HG03457 (cell line): ENCODE results near the gene CBFA2T3.
"Not testable (repeated sequence)": the region's sequence is repeated elsewhere in the genome, so short reads cannot be mapped to it uniquely, and the experiment has no call there.

Experiments
- ATAC-seq: cut with Tn5 transposase; IDR thresholded peaks from one replicate; pipeline ENCODE4 v1.9.1; 2021; ENCODE audit warnings: moderate number of reproducible peaks; ENCODE audit not compliant: unreplicated experiment

The CBFA2T3 gene

DNA sequence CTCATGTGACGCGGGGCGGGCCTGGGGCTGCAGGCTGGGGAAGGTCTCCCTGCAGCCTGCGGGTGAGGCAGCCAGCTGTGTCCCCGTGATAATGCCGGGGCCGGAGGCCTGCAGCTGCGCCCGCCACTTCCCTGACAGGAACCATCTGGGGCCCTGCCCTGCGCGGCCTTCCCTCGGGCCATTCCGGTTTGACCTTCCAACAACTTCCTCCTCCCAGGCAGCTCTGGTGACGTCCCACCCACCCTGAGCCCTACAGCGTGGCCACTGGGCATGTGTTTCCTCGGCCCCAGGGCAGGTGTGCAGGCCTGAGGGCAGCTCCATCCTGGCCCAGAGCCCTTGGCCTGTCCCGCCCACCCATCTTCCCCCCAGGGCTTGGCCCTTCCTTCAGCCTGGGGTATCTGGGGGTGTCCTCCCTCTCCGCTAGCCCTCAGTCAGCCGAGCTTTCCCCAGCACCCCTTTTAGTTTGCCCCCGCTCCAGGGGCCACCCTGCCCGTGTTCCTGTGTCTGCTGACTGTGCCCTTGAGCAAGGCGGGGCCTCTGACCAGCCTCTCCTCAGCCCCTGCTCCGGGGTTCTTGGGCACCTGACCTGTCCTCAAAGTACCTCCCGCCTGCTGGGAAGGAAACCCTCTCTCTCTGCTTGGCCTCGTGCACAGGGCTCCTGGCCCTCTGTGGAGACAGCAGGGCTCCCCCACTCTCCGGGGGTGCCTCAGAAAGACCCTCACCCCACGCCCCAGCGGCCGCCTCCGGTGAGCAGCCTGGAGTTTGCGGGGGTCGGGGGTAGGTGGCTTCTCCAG is at the start of gene CBFA2T3:
CBFA2T3 (minus strand) TSS at position 190 of the 794 bp plus-strand sequence. CDS start 400 bp downstream, outside the sequence.
- ATAC-seq: no peak

- ATAC-seq: peak; percentile 63
Observed at GRCh38 chr16:89026121-89026612, 49.2 kb upstream of the CBFA2T3 start.

DNA sequence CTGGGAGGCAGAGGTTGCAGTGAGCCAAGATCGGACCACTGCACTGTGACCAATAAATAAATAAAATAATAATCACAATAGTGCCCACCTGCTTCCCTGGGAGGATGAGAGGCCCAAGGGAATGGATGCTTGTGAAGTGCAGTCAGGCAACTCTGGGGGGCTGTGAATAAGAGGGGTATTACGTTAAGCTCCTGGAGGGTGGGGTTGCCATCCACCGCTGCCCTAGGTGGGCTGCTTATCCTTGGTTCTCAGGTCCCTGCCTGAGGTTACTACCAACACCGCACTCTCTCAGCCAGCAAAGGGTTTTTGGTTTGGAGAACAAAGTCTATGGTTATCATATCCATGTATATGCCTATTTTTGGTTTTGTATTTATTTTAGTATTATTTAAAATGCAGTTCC is 48.6 kb upstream of the CBFA2T3 start:
- ATAC-seq: no peak

DNA sequence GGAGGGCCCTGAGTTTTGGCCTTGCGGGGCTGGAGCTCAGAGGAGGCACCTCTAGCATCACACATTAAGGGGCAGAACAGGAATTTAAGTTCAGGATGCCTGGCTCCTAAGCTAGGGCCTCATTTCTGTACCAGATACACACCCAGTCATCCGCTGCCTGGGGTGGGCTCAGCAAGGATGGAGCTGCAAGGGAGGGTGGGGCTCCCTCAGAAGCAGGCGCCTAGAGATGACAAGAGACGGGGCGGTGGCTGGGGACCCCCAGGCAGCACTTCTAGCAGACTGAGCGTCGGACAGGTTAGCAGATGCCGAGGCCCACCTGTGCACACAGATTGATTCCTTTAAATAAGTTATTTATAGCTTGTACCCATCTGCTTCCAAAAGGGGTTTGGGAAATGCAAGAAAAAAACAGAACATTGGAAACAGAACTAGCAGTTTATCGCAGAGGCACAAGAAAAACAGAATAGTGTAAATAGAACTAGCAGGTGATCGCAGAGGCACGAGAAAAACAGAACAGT is 47.6 kb upstream of the CBFA2T3 start:
- no peak for ATAC-seq

GRCh38 chr16:89023621-89024511 is 46.9 kb upstream of the CBFA2T3 start:
- ATAC-seq: no peak

- no peak for ATAC-seq
Observed at GRCh38 chr16:89023151-89023551, 46.1 kb upstream of the CBFA2T3 start.

DNA sequence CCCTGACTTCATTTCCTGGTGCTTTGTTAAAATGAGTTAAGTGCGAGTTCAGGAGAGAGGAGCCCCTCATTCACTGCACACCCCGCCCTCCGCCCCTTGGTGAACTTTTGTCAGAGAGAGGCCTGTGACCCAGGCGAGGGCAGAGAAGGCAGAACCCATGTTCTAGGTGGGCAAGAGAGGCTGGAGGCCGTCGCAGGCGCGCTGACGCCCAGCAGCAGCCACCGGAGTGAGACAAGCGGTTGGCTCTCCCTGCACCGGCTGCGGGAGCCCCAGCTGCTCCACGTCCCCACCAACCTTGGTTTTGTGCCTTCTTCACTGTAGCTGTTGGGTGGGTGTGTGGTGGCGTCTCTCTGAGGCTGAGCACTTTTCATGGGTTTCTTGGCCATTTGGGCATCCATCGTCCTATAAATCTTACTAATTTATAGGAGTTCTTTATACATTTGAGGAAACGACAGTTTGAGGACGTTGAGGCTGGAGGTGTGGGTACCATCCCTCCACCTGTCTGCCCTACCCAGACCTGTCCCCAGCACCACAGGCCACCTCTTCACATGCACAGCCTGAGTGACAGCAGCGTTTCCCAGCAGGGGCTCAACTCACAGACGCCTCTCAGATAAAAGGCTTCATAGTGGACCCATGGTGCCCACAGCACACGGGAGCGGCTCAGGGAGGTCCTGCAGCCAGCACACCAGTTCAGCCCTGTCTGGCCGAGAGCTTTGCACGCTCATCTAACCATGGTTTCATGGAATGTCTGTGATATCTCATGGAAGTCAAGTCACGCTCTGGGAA is 45.2 kb upstream of the CBFA2T3 start:
- ATAC-seq: no peak

- ATAC-seq: no peak
Observed at GRCh38 chr16:89020925-89021595, 44.1 kb upstream of the CBFA2T3 start.

- ATAC-seq: no peak
Observed at GRCh38 chr16:89020068-89020924, 43.3 kb upstream of the CBFA2T3 start.

DNA sequence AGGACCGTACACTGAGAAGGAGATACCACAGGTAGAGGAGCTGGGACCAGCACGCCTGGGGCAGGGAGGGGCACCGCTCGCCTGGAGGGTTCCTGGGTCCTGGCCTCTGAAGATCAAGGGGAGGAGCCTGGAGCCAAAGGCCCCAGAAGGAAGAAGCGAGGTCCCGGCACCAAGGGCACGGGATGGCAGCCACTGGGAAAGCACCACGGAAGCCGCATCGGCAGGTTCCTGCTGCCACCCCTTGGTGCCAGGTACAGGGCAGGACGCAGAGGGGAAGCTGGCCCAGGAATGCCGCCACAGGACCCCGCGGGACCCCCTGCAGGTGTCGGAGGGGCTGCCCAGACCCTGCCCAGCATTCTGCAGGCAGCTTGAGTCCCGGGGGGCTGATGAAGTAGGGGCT is 42.5 kb upstream of the CBFA2T3 start:
- no peak for ATAC-seq

GRCh38 chr16:89018282-89019158 is 41.5 kb upstream of the CBFA2T3 start:
- ATAC-seq: no peak

GRCh38 chr16:89017543-89018281 is 40.7 kb upstream of the CBFA2T3 start:
- ATAC-seq: no peak

DNA sequence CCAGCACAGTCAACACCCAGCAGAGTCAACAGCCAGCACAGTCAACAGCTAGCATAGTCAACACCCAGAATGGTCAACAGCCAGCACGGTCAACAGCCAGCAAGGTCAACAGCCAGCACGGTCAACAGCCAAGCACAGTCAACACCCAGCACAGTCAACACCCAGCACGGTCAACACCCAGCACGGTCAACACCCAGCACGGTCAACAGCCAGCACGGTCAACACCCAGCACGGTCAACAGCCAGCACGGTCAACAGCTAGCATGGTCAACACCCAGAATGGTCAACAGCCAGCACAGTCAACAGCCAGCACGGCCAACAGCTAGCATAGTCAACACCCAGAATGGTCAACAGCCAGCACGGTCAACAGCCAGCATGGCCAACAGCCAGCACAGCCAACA is 39.6 kb upstream of the CBFA2T3 start:
- not testable (repeated sequence) for ATAC-seq

DNA sequence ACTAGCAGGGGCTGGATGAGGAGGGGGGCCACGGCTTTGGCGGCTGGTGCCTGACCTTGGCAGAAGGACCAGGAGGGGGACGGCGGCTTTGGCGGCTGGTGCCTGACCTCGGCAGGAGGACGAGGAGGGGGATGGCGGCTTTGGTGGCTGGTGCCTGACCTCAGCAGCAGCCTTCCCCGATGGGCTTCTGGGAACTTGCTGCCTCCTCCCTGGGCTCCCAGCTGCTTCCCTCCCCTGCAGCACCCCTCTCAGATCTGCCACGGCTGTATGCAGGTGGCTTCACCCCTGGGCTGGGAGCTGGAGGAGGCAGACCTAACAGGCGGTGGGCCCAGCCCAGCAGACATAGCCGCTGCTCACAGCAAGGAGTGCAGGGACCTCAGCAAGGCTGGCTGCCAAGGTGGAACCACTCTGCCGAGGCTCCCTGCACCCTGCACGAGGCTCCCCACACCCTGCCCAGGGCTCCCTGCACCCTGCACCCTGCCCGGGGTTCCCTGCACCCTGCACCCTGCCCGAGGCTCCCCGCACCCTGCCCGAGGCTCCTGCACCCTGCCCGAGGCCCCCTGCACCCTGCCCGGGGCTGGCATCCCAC is 38.4 kb upstream of the CBFA2T3 start:
- no peak for ATAC-seq

GRCh38 chr16:89014403-89015230 is 37.6 kb upstream of the CBFA2T3 start:
- no peak for ATAC-seq

- ATAC-seq: no peak
Observed at GRCh38 chr16:89013692-89014402, 36.8 kb upstream of the CBFA2T3 start.
